ENCODE data around the gene ABHD6. TPM values are rescaled to one million over a fixed set of nuclear protein-coding genes. Genes with fewer than 3 reads are reported as not detected.
A peak's percentile ranks its signal among the peaks of the same experiment; 100 is the strongest.
"Not testable (repeated sequence)": the region's sequence is repeated elsewhere in the genome, so short reads cannot be mapped to it uniquely, and the experiment has no call there.

The ABHD6 gene
- total and polyA plus RNA-seq, 2 donors (not counting 3 experiments of a cell fraction or from before 2014, with no cell fraction given), result 5.8 to 7.5 TPM

- Histone ChIP-seq H3K36me3 (ENCODE audit: control insufficient read depth in 2 of 2, extremely low read depth in 1 of 2, insufficient read depth in 2 of 2, low read length in 2 of 2) (peaks cover 0 to 4% of the 10 kb centered on the region in 2 experiments), H3K9me3 (replicated peaks; ENCODE audit: control insufficient read depth, insufficient read depth, low read length) (no peaks in the 10 kb centered on the region), H3K27me3 (ENCODE audit: control insufficient read depth in 2 of 2, insufficient read depth in 2 of 2, low read length in 2 of 2) (no peaks in the 10 kb centered on the region), H3K79me2 (ENCODE audit: control insufficient read depth, insufficient read depth, low read length) (no peaks in the 10 kb centered on the region), H3K9ac (replicated peaks; ENCODE audit: extremely low read depth, insufficient read depth, low read length) (no peak overlapping the region), H3K9me1 (replicated peaks; ENCODE audit: control insufficient read depth, extremely low read depth, insufficient read depth, low read length) (no peaks in the 10 kb centered on the region), H3K27ac (ENCODE audit: insufficient read depth, low read depth, low read length) (no peak overlapping the region), H3K4me2 (ENCODE audit: insufficient read depth, low read length) (no peak overlapping the region), H3K4me1 (ENCODE audit: control insufficient read depth, extremely low read depth, insufficient read depth, low read length) (no peaks in the 10 kb centered on the region), H2AFZ (ENCODE audit: low read depth, low read length) (no peak overlapping the region), H4K20me1 (replicated peaks; ENCODE audit: control insufficient read depth, extremely low read depth, insufficient read depth, low read length) (no peaks in the 10 kb centered on the region), H3K4me3 (replicated peaks in 1 of 3; ENCODE audit: insufficient read depth in 1 of 3, low read depth in 1 of 3, low read length in 3 of 3) (no peak overlapping the region)
- intact Hi-C loops (cut with micrococcal nuclease), result no loop called here
- DNase-seq (ENCODE audit: low read depth, low spot score) (no peak), FAIRE-seq (no peak)
- ChIA-PET POLR2A (no interaction called here), CTCF (interaction anchor here (0.9 to 1.4 kb wide), 3 partner anchors 12 to 100 kb away, joined by 3 to 6 read pairs (median 4); no protein-coding TSS in a partner anchor)
- dilution Hi-C loops (cut with MboI; ENCODE audit: extremely low pct_ligation_motif_present, low sequenced_read_pairs), result no loop called here
- TF ChIP-seq CTCF (IDR thresholded peaks at IDR 0.05; ENCODE audit: extremely low read depth in 1 of 2, insufficient read depth in 1 of 2, low read depth in 1 of 2, low read length in 2 of 2) (peak in 1 of 2 donors; percentile 12), POLR2A (IDR thresholded peaks at IDR 0.05; ENCODE audit: low read depth, low read length) (no peak)
- BruUV-seq (replicated peaks), result no TSS peak
Measured at GRCh38 chr3:58288011-58288728, 50.6 kb downstream of the ABHD6 start.

GRCh38 chr3:58288964-58289613 is 51.5 kb downstream of the ABHD6 start:
- intact Hi-C loops (cut with micrococcal nuclease); BruUV-seq (replicated peaks); H3K36me3 ChIP-seq (ENCODE audit: control insufficient read depth in 2 of 2, extremely low read depth in 1 of 2, insufficient read depth in 2 of 2, low read length in 2 of 2); H3K79me2 ChIP-seq (ENCODE audit: control insufficient read depth, insufficient read depth, low read length); FAIRE-seq; H3K4me1 ChIP-seq (ENCODE audit: control insufficient read depth, extremely low read depth, insufficient read depth, low read length); H3K9me1 ChIP-seq (replicated peaks; ENCODE audit: control insufficient read depth, extremely low read depth, insufficient read depth, low read length); H3K4me2 ChIP-seq (ENCODE audit: insufficient read depth, low read length); H3K27ac ChIP-seq (ENCODE audit: insufficient read depth, low read depth, low read length); H3K9ac ChIP-seq (replicated peaks; ENCODE audit: extremely low read depth, insufficient read depth, low read length); H2AFZ ChIP-seq (ENCODE audit: low read depth, low read length); H4K20me1 ChIP-seq (replicated peaks; ENCODE audit: control insufficient read depth, extremely low read depth, insufficient read depth, low read length); dilution Hi-C loops (cut with MboI; ENCODE audit: extremely low pct_ligation_motif_present, low sequenced_read_pairs); H3K27me3 ChIP-seq (ENCODE audit: control insufficient read depth in 2 of 2, insufficient read depth in 2 of 2, low read length in 2 of 2); H3K4me3 ChIP-seq (replicated peaks in 1 of 3; ENCODE audit: insufficient read depth in 1 of 3, low read depth in 1 of 3, low read length in 3 of 3); POLR2A ChIA-PET; H3K9me3 ChIP-seq (replicated peaks; ENCODE audit: control insufficient read depth, insufficient read depth, low read length); DNase-seq (ENCODE audit: low read depth, low spot score): not testable (repeated sequence)
- CTCF ChIA-PET, result interaction anchor here (1.2 kb wide), 1 partner anchor 11 kb away, joined by 3 read pairs; no protein-coding TSS in a partner anchor

GRCh38 chr3:58290446-58290845 is 52.9 kb downstream of the ABHD6 start:
- H3K36me3 ChIP-seq (ENCODE audit: control insufficient read depth in 2 of 2, extremely low read depth in 1 of 2, insufficient read depth in 2 of 2, low read length in 2 of 2); DNase-seq (ENCODE audit: low read depth, low spot score); H3K4me1 ChIP-seq (ENCODE audit: control insufficient read depth, extremely low read depth, insufficient read depth, low read length); H3K27ac ChIP-seq (ENCODE audit: insufficient read depth, low read depth, low read length); BruUV-seq (replicated peaks); intact Hi-C loops (cut with micrococcal nuclease); H2AFZ ChIP-seq (ENCODE audit: low read depth, low read length); CTCF ChIA-PET; H3K4me3 ChIP-seq (replicated peaks in 1 of 3; ENCODE audit: insufficient read depth in 1 of 3, low read depth in 1 of 3, low read length in 3 of 3); dilution Hi-C loops (cut with MboI; ENCODE audit: extremely low pct_ligation_motif_present, low sequenced_read_pairs); H3K27me3 ChIP-seq (ENCODE audit: control insufficient read depth in 2 of 2, insufficient read depth in 2 of 2, low read length in 2 of 2); H3K4me2 ChIP-seq (ENCODE audit: insufficient read depth, low read length); H3K79me2 ChIP-seq (ENCODE audit: control insufficient read depth, insufficient read depth, low read length); POLR2A ChIA-PET; H3K9me3 ChIP-seq (replicated peaks; ENCODE audit: control insufficient read depth, insufficient read depth, low read length); H4K20me1 ChIP-seq (replicated peaks; ENCODE audit: control insufficient read depth, extremely low read depth, insufficient read depth, low read length); H3K9ac ChIP-seq (replicated peaks; ENCODE audit: extremely low read depth, insufficient read depth, low read length); H3K9me1 ChIP-seq (replicated peaks; ENCODE audit: control insufficient read depth, extremely low read depth, insufficient read depth, low read length); FAIRE-seq: not testable (repeated sequence)
